Stimulated activated memory B cell treated with anti-CD40 and anti-IgM and Interleukin-4, amounts not matched to agents 10 μg/mL and 1 μg/mL and 100 μg/mL, for 72 hours (primary cell): ENCODE results near the gene CHI3L1.

Experiments
- ATAC-seq: fragments of 150-1000 bp; cut with Tn5 transposase; 2 replicates; pipeline ENCODE4 v1.10.0; 2021
- H3K27ac Mint-ChIP-seq: one replicate; pipeline ENCODE4 v1.8.0; 2022; ENCODE audit warnings: mild to moderate bottlenecking, mixed read lengths
- H3K27me3 Mint-ChIP-seq: one replicate; pipeline ENCODE4 v1.8.0; 2022; ENCODE audit warnings: mixed read lengths
- H3K36me3 Mint-ChIP-seq: one replicate; pipeline ENCODE4 v1.8.0; 2022; ENCODE audit warnings: mixed read lengths
- H3K4me1 Mint-ChIP-seq: one replicate; pipeline ENCODE4 v1.8.0; 2022; ENCODE audit warnings: mixed read lengths
- H3K4me3 Mint-ChIP-seq: one replicate; pipeline ENCODE4 v1.8.0; 2022; ENCODE audit warnings: mild to moderate bottlenecking, moderate library complexity, mixed read lengths
- H3K9me3 Mint-ChIP-seq: one replicate; pipeline ENCODE4 v1.8.0; 2022; ENCODE audit warnings: mixed read lengths

CHI3L1 gene

DNA sequence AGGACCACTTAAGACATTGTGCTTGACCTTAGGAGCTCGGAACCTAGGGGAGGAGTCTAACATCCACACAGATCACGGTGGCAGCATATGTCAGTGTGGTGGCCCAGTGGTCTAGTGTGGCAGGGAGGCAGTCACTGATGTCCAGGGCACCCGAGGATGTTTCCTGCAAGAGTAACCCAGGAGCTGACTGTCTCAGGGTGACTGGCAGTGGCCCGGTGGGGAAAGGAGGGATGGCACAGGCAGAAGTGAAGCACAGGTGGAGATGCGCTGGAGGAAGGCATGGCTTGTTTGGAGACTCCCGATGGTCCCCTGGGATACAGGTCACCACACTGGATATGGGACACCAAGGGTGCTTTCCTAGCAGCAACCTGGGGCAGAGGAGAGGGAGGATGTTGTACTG lies 26.6 kb upstream of the CHI3L1 start:
- H3K9me3 Mint-ChIP-seq: no peaks in the 10 kb centered on the region
- ATAC-seq: no peak
- H3K4me3 Mint-ChIP-seq: no peak overlapping the region
- peaks cover 21% of the 10 kb centered on the region for H3K27me3 Mint-ChIP-seq
- peaks cover 5% of the 10 kb centered on the region for H3K4me1 Mint-ChIP-seq
- no peaks in the 10 kb centered on the region for H3K36me3 Mint-ChIP-seq
- H3K27ac Mint-ChIP-seq: no peak overlapping the region

DNA sequence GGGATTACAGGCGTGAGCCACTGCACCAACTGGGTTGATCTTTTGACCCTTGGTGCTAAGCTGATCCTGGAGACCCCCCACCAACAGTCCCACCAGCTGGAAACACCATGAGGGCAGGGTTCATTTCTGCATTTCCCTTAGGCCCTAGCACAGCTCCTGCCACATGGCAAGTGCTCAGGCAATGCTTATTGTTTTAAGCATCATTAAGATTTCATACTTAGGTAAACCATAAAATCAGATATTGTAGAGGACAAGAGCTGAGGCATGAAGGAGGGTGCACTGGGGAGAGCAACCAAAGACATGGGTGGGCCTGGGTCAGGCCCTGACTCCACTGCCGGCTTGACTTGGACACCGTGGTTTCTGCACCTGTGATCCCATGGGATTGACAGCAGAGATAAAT lies 25.3 kb upstream of the CHI3L1 start:
- no peak overlapping the region for H3K27ac Mint-ChIP-seq
- peaks cover 24% of the 10 kb centered on the region for H3K27me3 Mint-ChIP-seq
- no peaks in the 10 kb centered on the region for H3K36me3 Mint-ChIP-seq
- H3K9me3 Mint-ChIP-seq: no peaks in the 10 kb centered on the region
- no peak for ATAC-seq
- no peak overlapping the region for H3K4me3 Mint-ChIP-seq
- H3K4me1 Mint-ChIP-seq: peaks cover 5% of the 10 kb centered on the region

DNA sequence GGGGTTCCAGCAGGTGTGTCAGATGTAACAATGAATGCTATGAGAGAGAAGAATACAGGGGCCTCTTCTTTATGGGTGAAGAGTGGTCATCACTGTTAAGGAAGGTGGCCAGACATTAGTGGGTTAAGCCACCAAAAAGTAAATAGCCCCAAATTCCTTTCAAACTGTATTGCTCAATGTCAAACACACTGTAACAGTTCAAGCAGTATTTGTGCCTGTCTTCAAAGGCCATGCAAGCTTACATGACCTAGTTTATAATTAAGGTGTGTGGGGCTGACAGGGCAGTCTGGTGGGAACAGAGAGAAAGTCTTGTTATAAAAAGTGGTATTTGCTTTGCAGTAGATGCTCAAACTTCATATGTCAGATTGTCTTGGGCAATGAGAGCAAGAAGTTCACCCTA lies 24.5 kb upstream of the CHI3L1 start:
- Mint-ChIP-seq H3K27ac (no peak overlapping the region), H3K36me3 (no peaks in the 10 kb centered on the region), H3K4me1 (peaks cover under 1% of the 10 kb centered on the region), H3K4me3 (no peak overlapping the region), H3K9me3 (no peaks in the 10 kb centered on the region), H3K27me3 (peaks cover 17% of the 10 kb centered on the region)
- ATAC-seq: no peak

DNA sequence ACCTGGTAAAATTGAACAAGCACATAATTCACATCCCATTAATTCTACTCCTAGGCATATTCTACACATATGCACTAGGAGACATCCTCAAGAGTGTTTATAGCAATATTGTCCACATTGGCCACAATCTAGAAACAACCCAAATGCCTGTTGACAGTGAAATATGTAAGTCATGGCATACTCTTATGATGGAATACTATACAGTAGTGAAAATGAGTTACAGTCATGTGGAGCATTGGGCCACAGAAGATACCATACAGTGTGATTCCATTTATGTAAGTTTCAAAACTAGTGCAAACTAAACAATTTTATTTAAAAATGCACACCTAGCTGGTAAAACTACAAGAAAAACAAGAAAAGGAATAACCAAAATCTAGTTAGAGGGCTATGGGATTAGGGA lies 23.8 kb upstream of the CHI3L1 start:
- Mint-ChIP-seq H3K27me3 (peaks cover 15% of the 10 kb centered on the region), H3K4me1 (no peaks in the 10 kb centered on the region)

DNA sequence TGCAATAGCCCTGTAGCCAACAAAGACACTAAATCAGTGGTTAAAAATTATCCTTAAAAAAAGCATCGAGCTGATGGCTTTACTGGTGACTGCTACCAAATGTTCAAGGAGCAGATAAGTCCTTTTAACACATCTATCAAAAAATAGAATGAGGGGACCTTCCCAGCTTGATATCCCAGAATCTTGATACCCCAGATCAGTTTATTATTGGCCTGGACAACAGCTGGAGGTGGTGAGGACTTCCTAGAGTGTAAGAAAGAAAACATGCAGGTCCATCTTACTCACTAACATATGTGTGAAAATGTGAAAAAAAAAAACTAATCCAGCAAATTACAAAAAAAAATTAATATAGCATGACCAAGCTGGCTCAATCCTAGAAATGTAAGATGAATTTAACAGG lies 21.7 kb upstream of the CHI3L1 start:
- no peak overlapping the region for H3K4me3 Mint-ChIP-seq
- H3K36me3 Mint-ChIP-seq: no peaks in the 10 kb centered on the region
- no peak for ATAC-seq
- no peaks in the 10 kb centered on the region for H3K4me1 Mint-ChIP-seq
- H3K27me3 Mint-ChIP-seq: peaks cover 31% of the 10 kb centered on the region
- H3K27ac Mint-ChIP-seq: no peak overlapping the region
- no peaks in the 10 kb centered on the region for H3K9me3 Mint-ChIP-seq

More for the DNA sequence above, 23.8 kb upstream of the CHI3L1 start:
- no peak overlapping the region for H3K27ac Mint-ChIP-seq
- no peaks in the 10 kb centered on the region for H3K36me3 Mint-ChIP-seq
- no peaks in the 10 kb centered on the region for H3K9me3 Mint-ChIP-seq
- no peak for ATAC-seq
- no peak overlapping the region for H3K4me3 Mint-ChIP-seq

DNA sequence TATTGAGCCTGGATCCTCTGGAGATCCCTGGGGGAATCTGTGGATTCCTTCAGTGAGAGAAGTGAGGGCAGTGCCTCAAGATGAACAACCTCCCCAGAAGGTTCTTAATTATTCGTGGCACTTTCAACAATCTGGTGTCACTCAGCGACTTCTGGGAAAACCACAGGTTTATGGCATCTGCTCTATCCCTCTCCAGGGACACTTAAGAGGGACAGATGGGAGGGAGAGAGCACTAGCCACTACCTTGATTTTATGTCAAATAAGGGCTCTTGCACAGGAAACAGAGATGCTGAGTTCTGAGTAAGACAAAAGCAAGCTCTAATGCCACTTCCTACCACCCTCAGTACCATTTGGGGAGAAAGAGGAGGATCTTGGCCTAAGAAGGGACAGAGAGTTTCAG lies 21.2 kb upstream of the CHI3L1 start:
- no peaks in the 10 kb centered on the region for H3K4me1 Mint-ChIP-seq
- H3K36me3 Mint-ChIP-seq: no peaks in the 10 kb centered on the region
- H3K9me3 Mint-ChIP-seq: no peaks in the 10 kb centered on the region
- H3K27me3 Mint-ChIP-seq: peaks cover 31% of the 10 kb centered on the region
- ATAC-seq: no peak
- H3K27ac Mint-ChIP-seq: no peak overlapping the region
- H3K4me3 Mint-ChIP-seq: no peak overlapping the region

DNA sequence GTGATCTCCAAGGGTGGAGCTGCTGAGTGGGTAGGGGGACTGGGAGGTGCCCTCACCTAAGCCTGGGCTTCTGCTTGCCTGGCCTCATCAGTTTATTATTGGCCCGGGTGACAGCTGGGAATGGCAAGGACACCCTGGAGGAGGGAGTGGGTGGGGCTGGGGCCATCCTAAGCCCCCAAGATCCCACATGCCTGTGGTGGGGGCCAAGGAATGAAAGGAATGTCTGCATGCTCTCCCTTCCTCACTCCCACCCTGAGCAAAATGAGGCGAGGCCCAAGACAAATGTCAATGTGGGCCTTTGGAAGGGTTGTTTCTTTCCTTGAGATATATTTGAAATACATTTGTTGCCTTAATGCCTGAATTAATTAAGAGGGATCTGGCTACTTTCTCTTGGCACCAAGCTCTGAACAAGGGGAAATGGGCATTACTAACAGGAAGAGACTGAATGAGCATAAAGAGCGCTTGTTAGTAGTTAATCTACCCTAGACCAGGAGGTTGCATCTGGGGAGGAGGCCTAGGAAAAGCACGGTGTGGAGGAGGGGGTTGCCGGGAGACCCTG lies 19.7 kb upstream of the CHI3L1 start:
- peaks cover 45% of the 10 kb centered on the region for H3K27me3 Mint-ChIP-seq
- H3K4me1 Mint-ChIP-seq: no peaks in the 10 kb centered on the region
- no peak overlapping the region for H3K27ac Mint-ChIP-seq
- H3K4me3 Mint-ChIP-seq: no peak overlapping the region
- no peaks in the 10 kb centered on the region for H3K9me3 Mint-ChIP-seq
- H3K36me3 Mint-ChIP-seq: no peaks in the 10 kb centered on the region
- no peak for ATAC-seq

DNA sequence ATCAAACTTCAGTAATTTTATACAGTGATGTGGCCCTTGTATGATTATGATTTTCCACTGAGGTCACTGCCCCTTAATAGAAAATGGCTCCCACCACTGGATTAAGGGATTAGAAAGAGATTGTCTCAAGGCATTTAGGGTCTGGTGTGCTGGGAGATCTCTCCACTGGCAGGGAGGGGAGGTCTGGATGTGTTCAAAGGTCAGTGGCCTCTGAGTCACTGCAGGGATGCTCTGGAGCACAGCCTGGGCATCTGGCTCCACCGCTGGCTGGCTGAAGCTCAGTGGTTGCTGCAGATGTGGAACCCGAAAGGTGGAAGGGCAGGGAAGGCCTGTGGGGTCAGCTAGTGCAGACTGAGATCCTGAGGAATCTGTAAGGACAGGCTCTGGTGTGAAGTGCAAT lies 18.3 kb upstream of the CHI3L1 start:
- H3K9me3 Mint-ChIP-seq: no peaks in the 10 kb centered on the region
- H3K27ac Mint-ChIP-seq: no peak overlapping the region
- peaks cover 60% of the 10 kb centered on the region for H3K27me3 Mint-ChIP-seq
- H3K4me3 Mint-ChIP-seq: no peak overlapping the region
- ATAC-seq: no peak
- H3K36me3 Mint-ChIP-seq: no peaks in the 10 kb centered on the region
- H3K4me1 Mint-ChIP-seq: no peaks in the 10 kb centered on the region

DNA sequence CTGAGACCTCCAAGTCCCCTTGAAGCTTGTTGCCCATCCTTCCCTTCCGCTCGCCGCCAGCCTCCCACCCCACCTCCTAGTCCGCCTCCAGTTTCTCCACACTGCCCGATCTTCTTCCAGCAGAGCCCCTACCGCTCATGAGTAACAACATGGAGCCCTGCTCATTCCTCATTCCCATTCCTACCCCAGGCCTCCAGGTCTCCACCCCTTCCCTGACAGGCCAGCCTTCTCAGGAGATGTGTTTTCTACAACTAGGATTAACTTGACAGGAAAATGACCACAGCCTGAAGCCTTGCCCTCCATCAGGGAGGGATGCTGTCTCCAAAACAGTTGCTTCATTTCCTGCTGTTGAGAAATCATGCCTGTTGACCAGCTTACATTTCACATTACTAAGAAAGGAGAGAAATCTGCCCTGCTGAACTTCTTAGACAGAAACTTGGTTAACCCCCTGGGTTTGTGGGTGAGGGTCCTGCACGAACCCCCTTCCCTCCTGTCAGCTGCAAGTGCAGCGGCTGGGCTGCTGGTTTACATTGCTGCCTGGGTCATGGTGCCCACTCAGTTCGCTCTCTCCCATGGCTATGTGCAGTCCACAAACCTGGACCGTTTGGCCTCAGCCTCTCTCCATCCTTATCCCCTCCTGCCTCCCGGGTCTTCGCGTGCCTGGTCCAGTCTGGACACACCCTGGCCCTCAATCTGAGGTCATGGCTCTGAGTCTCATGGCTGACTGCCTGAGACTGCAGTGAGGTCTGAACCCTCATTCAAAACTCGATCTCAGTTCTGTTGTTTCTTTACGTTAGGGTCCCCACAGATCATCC lies 16.1 kb upstream of the CHI3L1 start:
- Mint-ChIP-seq H3K9me3 (no peaks in the 10 kb centered on the region), H3K4me3 (no peak overlapping the region), H3K4me1 (no peaks in the 10 kb centered on the region), H3K27ac (no peak overlapping the region), H3K27me3 (peaks cover 64% of the 10 kb centered on the region), H3K36me3 (no peaks in the 10 kb centered on the region)
- ATAC-seq: no peak

DNA sequence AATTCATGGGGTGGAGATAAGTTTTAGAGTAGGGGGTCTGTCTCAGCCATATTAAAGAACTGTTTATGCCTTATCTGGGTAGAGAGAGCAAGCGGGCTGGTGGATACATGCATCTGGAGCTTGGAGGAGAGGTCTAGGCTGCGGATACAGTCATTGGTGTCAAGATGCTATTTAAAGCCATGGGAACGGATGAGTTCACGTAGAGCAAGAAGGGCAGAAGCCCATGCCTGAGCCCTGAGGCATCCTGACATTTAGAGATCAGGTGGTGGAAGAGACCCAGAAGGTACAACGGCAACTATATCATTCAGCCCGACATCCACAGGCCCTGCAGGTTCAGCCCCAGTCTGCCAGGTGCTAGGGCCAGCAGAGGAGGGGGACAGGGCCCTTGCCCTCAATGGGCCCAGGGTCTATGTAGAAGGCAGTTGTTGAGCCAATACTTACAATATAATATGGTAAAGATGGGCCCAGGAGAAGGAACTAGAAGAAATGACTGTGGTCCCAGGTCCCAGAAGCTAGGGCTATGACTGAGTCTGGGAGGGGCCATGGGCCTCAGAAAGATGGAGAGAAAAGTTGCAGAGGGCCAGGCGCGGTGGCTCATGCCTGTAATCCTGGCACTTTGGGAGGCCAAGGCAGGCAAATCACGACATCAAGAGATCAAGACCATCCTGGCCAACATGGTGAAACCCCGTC lies 15.2 kb upstream of the CHI3L1 start:
- Mint-ChIP-seq H3K4me3 (no peak overlapping the region), H3K4me1 (no peaks in the 10 kb centered on the region), H3K27me3 (peaks cover 65% of the 10 kb centered on the region), H3K9me3 (no peaks in the 10 kb centered on the region), H3K36me3 (no peaks in the 10 kb centered on the region), H3K27ac (no peak overlapping the region)
- ATAC-seq: no peak

DNA sequence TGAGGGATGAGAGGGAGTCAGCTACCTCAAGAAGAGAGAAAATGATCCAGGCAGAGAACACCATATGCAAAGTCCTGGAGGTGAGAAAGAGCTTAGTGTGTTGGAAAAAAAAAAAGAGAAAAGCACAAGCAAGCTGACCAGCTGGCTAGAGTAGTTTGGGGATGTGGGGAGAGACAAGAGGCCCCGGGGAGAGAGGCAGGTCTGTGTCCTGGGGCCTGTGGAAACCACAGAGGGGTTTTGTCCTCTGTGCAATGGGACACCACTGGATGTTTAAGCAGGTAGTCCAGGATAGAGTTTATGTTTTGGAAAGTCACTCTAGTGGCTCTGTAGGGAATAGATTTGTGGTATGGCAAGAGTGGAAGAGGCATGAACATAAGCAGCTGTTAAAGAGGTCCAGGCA lies 14.4 kb upstream of the CHI3L1 start:
- ATAC-seq: no peak
- H3K27ac Mint-ChIP-seq: no peak overlapping the region
- H3K4me1 Mint-ChIP-seq: no peaks in the 10 kb centered on the region
- H3K36me3 Mint-ChIP-seq: no peaks in the 10 kb centered on the region
- H3K4me3 Mint-ChIP-seq: no peak overlapping the region
- H3K27me3 Mint-ChIP-seq: peaks cover 67% of the 10 kb centered on the region
- H3K9me3 Mint-ChIP-seq: no peaks in the 10 kb centered on the region

DNA sequence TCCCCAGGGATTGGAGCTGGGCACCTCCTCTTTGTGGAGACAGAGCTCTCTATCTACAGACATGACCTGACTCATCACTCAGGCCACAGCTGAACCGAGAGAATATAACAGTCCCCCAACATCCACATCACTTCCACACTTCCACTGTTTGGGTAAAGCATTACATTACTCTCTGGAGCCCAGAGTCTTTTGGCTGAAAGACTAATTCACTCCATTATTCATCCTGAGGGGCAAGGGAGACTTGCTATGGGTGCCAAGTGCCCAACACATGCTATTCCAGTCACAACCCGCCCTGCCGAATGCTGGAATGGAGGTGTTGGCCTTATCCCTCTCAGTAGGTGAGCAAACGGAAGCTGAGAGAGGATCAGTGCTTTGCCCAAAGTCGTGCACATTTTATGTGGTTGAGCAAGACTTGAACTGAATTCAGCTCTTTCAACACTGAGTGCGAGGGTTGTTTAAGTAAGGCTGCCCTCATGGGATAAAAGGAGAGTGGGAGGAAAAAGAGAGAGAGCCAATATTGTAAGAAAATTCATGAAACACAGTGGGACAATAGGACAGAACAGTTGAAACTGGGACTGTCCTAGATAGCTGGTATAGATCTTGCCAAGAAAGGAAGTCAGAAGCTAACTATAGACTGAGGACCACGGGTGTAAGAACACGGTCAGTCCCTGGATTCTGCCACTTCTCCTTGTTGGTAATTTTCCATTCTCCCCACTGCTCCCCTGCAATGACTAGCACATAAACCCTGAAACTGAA lies 13.5 kb upstream of the CHI3L1 start:
- no peaks in the 10 kb centered on the region for H3K36me3 Mint-ChIP-seq
- no peak for ATAC-seq
- no peaks in the 10 kb centered on the region for H3K9me3 Mint-ChIP-seq
- no peaks in the 10 kb centered on the region for H3K4me1 Mint-ChIP-seq
- no peak overlapping the region for H3K4me3 Mint-ChIP-seq
- peaks cover 75% of the 10 kb centered on the region for H3K27me3 Mint-ChIP-seq
- no peak overlapping the region for H3K27ac Mint-ChIP-seq

DNA sequence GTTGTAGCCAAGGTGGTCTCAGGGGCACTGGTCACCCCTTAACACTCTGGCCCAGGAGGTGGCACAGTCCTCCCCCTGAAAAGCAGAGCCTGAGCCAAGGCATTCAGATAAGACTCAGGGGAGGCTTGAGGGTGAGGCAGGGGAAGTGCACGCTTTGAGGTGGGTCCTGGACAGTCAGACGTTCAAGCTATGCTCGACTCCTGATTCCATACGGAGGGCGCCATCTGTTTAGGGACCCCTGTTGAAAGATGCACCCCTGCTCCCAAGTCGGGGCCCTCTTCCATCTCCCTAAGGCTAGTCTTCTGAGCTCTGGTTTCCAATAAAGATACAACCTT lies 12.9 kb upstream of the CHI3L1 start:
- ATAC-seq: no peak
- H3K4me3 Mint-ChIP-seq: no peak overlapping the region
- no peaks in the 10 kb centered on the region for H3K9me3 Mint-ChIP-seq
- H3K27me3 Mint-ChIP-seq: peaks cover 71% of the 10 kb centered on the region
- no peak overlapping the region for H3K27ac Mint-ChIP-seq
- H3K4me1 Mint-ChIP-seq: no peaks in the 10 kb centered on the region
- no peaks in the 10 kb centered on the region for H3K36me3 Mint-ChIP-seq

DNA sequence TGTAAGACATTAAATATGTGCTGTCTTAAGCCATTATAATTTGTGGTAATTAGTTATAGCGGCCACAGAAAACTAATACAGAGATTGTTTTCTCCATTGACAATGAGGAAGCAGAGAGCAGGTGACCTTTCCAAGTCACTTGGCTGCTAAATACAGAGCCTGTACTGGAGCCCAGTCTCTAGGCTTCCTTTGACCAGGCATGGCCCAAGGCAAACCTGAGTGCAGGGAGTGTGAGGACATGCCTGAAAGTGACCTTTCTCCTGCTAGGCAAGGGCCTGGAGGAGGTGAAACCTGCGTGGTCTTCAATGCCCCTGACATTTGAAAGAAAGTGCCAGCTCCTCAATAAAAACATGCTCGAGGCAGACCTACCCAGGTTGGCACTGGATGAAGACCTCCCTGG lies 12.5 kb upstream of the CHI3L1 start:
- Mint-ChIP-seq H3K4me1 (no peaks in the 10 kb centered on the region), H3K9me3 (no peaks in the 10 kb centered on the region), H3K27ac (no peak overlapping the region), H3K4me3 (no peak overlapping the region), H3K36me3 (no peaks in the 10 kb centered on the region), H3K27me3 (peaks cover 67% of the 10 kb centered on the region)
- no peak for ATAC-seq

DNA sequence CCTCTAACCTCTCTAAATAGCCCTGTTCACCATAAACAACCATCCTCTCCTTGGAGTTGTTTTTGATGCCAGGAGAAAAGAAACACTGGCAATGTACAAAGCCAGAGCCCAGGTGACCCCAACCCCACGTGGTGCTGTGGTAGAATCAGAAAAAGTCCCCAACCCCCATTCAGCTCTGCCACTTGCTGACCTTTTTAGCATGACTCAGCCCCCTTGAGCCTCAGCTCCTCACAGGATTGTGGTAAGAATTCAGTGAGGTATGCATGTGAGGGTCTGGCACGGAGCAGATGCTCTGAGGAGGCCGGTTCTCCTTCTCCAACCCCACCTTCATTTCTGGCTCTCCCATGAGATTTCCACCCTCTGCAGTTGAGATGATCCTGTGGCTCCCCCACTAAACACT lies 11.1 kb upstream of the CHI3L1 start:
- Mint-ChIP-seq H3K36me3 (no peaks in the 10 kb centered on the region), H3K27me3 (peaks cover 53% of the 10 kb centered on the region), H3K4me3 (no peak overlapping the region), H3K4me1 (no peaks in the 10 kb centered on the region), H3K9me3 (no peaks in the 10 kb centered on the region), H3K27ac (no peak overlapping the region)
- no peak for ATAC-seq
